PC-3 (cell line): Measurements from ENCODE around the gene MSI1.

Experiments used
- CTCF ChIP-seq: fragments of 300-600 bp; sonication (generic); conservative IDR thresholded peaks from 2 replicates; pipeline ENCODE4 v1.5.1; 2017; ENCODE audit warnings: antibody characterized with exemption, low read depth, mild to moderate bottlenecking, low read length
- EZH2 ChIP-seq: fragments of 300-600 bp; sonication (generic); IDR thresholded peaks from one replicate; pipeline ENCODE4 v1.6.1; 2017; ENCODE audit warnings: antibody characterized with exemption, mild to moderate bottlenecking, low read length; ENCODE audit not compliant: unreplicated experiment

GRCh38 chr12:120331390-120331789 lies 37.6 kb downstream of the MSI1 start:
- TF ChIP-seq CTCF (no peak), EZH2 (no peak)
